Neural crest cell (in vitro differentiated cells): ENCODE measurements around the gene ZNF14. TPM values are rescaled to one million over a fixed set of nuclear protein-coding genes. Genes with fewer than 3 reads are reported as not detected.

Source experiments
- DNase-seq: peaks from one replicate; pipeline ENCODE4 v3.0.0; 2021; ENCODE audit warnings: low read depth, mixed read lengths, low spot score
- H3K27ac Mint-ChIP-seq: one replicate; pipeline ENCODE4 v1.8.0; 2021; ENCODE audit warnings: mild to moderate bottlenecking, mixed read lengths; ENCODE audit not compliant: unreplicated experiment
- H3K27me3 Mint-ChIP-seq: 2 replicates; pipeline ENCODE4 v1.8.0; 2021; ENCODE audit warnings: low read depth, mild to moderate bottlenecking, mixed read lengths
- H3K36me3 Mint-ChIP-seq: 2 replicates; pipeline ENCODE4 v1.8.0; 2021; ENCODE audit warnings: low read depth, mild to moderate bottlenecking, mixed read lengths
- H3K4me1 Mint-ChIP-seq: 2 replicates; pipeline ENCODE4 v1.8.0; 2021; ENCODE audit warnings: mixed read lengths
- H3K4me3 Mint-ChIP-seq: one replicate; pipeline ENCODE4 v1.8.0; 2021; ENCODE audit warnings: mild to moderate bottlenecking, mixed read lengths
- H3K9me3 Mint-ChIP-seq: 2 replicates; pipeline ENCODE4 v1.8.0; 2021; ENCODE audit warnings: mixed read lengths
- total RNA-seq: library from RNA; stranded (reverse); gene quantifications from 2 replicates; pipeline ENCODE4 v1.2.1, GENCODE V29; 2021
- TF ChIP-seq, protein P1 (sequence below): fragments of 200-600 bp; sonication (generic); conservative IDR thresholded peaks from 2 replicates; pipeline ENCODE4 v1.5.0; 2021; ENCODE audit warnings: antibody characterized with exemption, mild to moderate bottlenecking

ZNF14 gene
- total RNA-seq, 1 donor from 2014 or later, result 9.3 TPM

DNA sequence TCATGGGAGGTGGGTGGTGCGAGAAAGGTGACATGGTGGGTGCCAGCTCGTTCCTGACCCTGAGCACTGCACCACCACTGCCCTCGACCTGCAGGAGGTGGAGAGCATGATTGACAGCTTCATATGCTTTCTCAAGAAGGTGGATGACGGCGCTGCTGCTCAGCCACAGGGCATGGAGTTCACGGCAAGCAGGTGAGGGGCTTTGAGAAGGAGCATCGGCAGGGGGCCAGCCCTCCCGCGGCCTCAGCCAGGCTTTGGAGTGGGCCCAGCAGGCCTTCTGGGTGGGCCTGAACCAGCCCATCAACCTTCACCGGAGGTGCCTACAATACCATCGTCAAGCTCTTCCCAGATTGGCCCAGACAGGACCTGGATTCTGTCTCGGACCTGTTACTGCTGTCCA, 18.9 kb upstream of the ZNF14 start:
- DNase-seq, result no peak

DNA sequence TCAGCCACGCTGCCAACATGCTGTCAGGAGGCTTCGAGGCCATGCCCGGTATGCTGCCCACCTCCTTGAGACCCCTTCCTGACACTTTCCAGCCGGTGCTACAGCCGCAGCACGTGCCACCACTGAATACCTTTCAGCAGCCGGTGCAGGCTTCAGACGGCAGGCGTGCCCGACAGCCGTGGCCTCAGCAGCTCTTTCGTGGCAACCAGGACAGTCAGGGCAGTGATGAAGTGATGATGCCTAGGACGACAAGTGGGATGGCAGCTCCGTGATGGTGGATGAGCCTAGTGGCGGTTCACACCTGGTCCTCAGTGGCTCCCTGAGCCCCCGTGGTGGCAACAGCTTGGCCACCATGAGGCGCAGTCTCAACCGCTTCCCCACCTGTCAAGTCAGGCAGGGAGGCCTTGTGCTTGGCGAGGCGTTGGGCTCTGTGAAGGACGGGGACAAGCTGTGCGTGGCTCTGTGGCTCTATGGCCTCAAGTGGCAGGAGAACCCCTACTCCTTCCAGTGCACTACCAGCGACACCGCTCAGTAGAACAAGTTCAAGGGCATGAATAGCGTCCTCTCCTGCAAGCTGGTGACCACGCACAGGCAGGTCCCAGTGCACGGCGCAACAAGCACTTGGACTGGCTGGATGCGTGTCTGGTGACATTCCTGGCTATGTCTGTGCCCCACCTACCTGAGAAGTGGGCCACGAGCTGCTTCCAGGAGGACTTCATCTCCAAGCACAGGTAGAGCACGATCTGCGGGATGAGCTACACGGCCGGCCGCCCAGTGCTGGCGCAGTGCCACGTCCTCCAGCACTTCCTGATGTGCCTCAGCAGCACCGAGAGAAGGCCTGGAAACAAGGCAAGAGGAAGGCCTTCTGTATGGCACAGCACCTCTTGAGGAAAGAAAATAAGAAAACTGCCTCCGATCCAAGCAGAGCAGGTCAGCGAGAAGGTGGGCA, 18.2 kb upstream of the ZNF14 start:
- Mint-ChIP-seq H3K4me1 (no peaks in the 10 kb centered on the region), H3K9me3 (peaks cover 3% of the 10 kb centered on the region), H3K4me3 (no peak overlapping the region), H3K27me3 (no peaks in the 10 kb centered on the region), H3K36me3 (peaks cover 2% of the 10 kb centered on the region), H3K27ac (no peak overlapping the region)
- no peak for DNase-seq
- TF ChIP-seq, protein P1, sequence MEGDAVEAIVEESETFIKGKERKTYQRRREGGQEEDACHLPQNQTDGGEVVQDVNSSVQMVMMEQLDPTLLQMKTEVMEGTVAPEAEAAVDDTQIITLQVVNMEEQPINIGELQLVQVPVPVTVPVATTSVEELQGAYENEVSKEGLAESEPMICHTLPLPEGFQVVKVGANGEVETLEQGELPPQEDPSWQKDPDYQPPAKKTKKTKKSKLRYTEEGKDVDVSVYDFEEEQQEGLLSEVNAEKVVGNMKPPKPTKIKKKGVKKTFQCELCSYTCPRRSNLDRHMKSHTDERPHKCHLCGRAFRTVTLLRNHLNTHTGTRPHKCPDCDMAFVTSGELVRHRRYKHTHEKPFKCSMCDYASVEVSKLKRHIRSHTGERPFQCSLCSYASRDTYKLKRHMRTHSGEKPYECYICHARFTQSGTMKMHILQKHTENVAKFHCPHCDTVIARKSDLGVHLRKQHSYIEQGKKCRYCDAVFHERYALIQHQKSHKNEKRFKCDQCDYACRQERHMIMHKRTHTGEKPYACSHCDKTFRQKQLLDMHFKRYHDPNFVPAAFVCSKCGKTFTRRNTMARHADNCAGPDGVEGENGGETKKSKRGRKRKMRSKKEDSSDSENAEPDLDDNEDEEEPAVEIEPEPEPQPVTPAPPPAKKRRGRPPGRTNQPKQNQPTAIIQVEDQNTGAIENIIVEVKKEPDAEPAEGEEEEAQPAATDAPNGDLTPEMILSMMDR, result no peak

More for the DNA sequence above, 18.9 kb upstream of the ZNF14 start:
- Mint-ChIP-seq H3K27ac (no peak overlapping the region), H3K9me3 (peaks cover 3% of the 10 kb centered on the region), H3K27me3 (no peaks in the 10 kb centered on the region), H3K36me3 (peaks cover 2% of the 10 kb centered on the region), H3K4me1 (no peaks in the 10 kb centered on the region), H3K4me3 (no peak overlapping the region)
- TF ChIP-seq, protein P1, result no peak

DNA sequence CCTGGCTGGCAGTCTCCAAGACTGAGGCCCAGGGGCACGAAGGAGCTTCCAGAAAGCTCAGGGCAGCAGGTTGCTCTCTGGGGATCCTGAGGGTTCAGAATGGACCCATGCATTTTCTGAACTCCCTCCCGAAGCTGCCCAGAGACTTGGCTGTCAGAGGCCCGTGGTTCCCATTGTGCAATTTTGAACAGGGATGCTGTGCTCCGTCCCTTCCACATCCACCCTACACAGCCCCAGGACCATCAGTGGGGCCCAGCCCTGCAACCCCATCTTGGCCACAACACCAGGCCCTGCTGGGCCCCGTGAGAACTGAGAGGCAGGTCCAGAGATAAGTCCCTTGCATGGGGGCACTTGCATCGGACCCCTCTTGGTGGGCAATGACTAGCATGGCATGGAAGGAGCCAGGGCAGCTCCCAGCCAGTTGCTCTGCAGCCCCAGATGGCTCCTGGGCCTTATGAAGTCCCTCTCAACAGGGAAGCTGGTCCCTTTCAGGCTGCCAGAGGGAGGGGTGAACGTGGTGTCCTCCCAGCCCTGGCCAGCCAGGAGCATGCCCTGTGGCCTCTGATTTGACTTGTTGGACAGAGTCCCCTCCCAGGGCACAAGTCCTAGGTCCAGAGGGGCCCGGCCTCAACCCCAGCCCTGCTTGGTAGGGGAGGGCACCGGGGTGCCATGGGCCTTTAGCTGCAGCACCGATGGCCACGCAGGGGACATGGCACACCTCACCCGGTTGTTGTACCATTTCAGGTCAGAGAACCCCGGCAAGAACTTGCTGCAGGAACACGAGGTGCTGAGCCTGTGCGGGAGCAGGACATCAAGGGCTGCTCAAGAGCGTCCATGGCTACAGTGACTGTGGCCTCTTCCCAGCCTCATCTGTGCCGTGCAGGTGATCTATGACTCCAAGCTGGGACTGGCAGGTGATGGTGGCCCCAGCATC, 17.3 kb upstream of the ZNF14 start:
- TF ChIP-seq, protein P1, result no peak
- no peak for DNase-seq
- Mint-ChIP-seq H3K27ac (no peak overlapping the region), H3K9me3 (peaks cover 3% of the 10 kb centered on the region), H3K4me3 (no peak overlapping the region), H3K4me1 (no peaks in the 10 kb centered on the region), H3K27me3 (no peaks in the 10 kb centered on the region), H3K36me3 (no peaks in the 10 kb centered on the region)

DNA sequence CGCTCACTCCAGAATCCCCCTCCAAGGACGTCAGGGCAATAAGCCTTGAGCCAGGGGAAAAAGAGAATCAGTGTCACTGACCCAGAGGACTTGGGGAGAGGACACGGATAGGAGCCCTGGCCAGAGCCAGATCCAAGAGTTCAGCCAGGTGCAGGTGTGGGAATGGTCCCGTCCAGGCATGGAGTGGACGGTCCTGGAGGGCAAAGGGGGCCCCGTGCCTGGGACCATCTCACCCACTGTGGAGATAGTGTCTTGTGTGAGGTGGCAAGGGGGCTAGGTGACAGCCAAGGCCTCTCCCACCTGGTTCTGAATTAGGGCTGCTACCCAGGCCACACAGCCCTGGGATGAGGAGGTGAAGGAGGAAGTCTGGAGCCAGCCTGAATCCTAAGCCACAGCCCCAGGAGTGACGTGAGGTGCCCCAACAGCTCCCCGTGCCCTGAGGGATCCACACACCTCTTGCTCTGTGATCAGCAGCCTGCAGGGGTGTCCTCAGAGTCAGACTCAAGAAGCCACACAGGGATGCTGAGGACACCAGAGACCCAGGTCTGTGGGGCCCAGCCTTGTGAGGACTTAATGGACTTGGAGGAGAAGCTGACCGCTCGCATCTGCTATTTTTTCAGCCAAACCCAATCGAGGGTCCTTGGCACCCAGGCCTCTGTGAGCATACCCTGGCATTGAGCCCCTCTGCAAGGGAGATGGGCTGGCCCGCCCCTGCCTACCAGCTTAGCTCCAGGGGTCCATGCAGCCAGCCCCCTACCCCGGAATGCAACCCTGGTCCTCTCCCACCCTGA, 16.4 kb upstream of the ZNF14 start:
- H3K27me3 Mint-ChIP-seq, result peaks cover under 1% of the 10 kb centered on the region
- no peaks in the 10 kb centered on the region for H3K36me3 Mint-ChIP-seq
- DNase-seq, result no peak
- H3K27ac Mint-ChIP-seq, result no peak overlapping the region
- H3K9me3 Mint-ChIP-seq, result peaks cover 3% of the 10 kb centered on the region
- TF ChIP-seq, protein P1, result no peak
- H3K4me3 Mint-ChIP-seq, result no peak overlapping the region
- no peaks in the 10 kb centered on the region for H3K4me1 Mint-ChIP-seq
